Measurements from ENCODE around the gene IGSF8.

Gene IGSF8

DNA sequence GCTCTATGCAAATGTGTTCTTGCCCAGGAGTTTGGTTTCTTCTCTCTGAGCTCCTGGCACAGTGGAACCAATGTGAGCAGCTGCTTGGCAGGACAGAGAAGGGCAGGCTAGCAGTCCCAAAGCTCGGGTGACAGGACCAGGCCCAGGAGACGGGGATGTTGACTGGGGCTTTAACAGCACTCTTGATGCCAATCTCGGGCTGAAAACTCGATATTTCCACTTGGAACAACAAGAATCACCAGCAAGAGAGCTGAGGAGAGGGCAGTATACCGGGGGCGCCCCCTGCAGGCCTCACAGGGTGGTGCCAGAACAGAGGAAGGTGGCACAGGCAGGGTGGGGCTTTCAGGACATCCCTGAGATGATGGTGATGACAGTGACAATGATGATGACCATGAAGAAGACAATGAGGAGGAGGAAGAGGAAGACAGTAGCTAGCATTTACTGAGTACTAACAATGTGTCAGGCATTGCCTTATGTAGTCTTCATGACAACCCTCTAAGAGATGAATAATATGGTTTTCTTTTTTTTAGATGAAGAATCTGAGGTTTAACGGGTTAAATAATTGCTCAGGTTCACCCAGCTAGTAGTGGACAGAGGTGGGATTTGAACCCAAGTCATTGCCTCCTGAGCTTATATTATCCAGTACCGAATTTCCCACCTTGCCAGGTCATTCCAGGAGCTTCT, 19.8 kb downstream of the IGSF8 start:
- Histone ChIP-seq H3K4me1 (ENCODE audit: control insufficient read depth, insufficient read depth, low read length) (peaks cover 2% of the 10 kb centered on the region), H3K27me3 (ENCODE audit: control insufficient read depth in 1 of 2, insufficient read depth in 2 of 2, low read length in 2 of 2) (peaks cover 48 to 50% of the 10 kb centered on the region in 2 donors), H3K4me3 (ENCODE audit: low read length in 2 of 2) (no peak overlapping the region), H3K9ac (ENCODE audit: low read length in 2 of 2) (no peak overlapping the region), H3K27ac (ENCODE audit: low read length) (no peak overlapping the region), H3K36me3 (ENCODE audit: control insufficient read depth in 2 of 2, insufficient read depth in 2 of 2, low read length in 2 of 2) (no peaks in the 10 kb centered on the region), H3K9me3 (ENCODE audit: control insufficient read depth in 2 of 2, low read length in 2 of 2) (no peaks in the 10 kb centered on the region)

DNA sequence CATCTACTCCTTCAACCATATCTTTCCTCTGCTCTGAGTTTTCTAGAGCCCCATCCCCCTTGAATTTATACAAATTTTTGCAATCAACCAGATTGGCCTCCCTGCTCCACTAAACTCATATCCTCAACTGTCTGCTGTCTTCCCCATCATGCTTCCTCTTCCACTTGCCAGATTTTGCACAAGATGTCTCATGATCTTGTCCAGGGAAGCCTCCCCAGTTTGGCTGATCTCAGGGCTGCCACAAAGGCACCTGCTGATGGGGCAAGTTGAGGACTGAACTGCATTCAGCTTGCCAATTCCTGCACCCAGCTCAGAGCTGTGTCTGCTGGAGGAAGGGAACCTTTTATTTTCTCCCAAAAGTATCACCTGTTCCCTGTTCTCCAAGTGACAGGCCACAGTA, 20.9 kb downstream of the IGSF8 start:
- H3K27ac ChIP-seq (ENCODE audit: low read length): no peak overlapping the region

DNA sequence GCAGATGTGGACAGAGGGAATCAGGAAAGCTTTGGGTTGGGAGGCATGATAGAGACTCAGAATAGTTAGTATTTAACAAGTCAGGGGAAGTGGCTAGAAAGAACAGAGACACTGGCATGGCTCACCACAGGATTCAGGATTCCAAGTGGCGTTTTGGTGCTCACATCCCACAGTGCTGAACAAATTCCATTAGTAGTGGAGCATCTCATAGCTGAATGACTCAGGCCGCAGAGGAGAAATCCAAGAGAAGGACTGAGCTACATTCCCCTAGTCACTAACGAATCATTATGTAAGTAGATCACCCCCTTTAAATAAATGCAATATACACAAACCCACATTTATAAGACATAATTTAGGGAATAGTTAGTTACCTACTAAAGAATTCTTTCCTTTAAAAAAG, 22.1 kb downstream of the IGSF8 start:
- H3K9ac ChIP-seq (ENCODE audit: low read length in 2 of 2): no peak overlapping the region

More for the DNA sequence above, 20.9 kb downstream of the IGSF8 start:
- Histone ChIP-seq H3K9ac (ENCODE audit: low read length in 2 of 2) (no peak overlapping the region), H3K36me3 (ENCODE audit: control insufficient read depth in 2 of 2, insufficient read depth in 2 of 2, low read length in 2 of 2) (no peaks in the 10 kb centered on the region), H3K27me3 (ENCODE audit: control insufficient read depth in 1 of 2, insufficient read depth in 2 of 2, low read length in 2 of 2) (peaks cover 43 to 44% of the 10 kb centered on the region in 2 donors), H3K4me1 (ENCODE audit: control insufficient read depth, insufficient read depth, low read length) (no peaks in the 10 kb centered on the region), H3K9me3 (ENCODE audit: control insufficient read depth in 2 of 2, low read length in 2 of 2) (no peaks in the 10 kb centered on the region), H3K4me3 (ENCODE audit: low read length in 2 of 2) (no peak overlapping the region)

DNA sequence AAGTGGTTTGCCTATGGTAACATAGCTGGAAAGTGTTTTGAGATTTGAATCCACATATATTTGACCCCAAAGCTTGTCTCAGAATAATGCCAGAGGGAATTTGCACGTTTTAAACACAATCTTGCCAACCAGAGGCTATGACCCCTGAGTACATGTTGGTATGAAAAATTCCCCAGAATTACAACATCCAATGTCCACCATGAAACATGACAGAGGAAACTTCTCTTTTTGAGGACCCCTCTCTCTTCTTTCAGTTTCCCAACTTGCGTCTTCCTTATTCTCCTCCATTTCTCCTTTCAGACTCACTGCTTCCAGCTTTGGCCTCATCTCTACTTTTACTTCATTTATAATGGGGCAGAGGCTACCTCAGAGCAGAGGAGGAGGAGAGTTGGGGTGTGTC, 22.6 kb downstream of the IGSF8 start:
- no peak overlapping the region for H3K4me3 ChIP-seq (ENCODE audit: low read length in 2 of 2)
- peaks cover 2% of the 10 kb centered on the region for H3K4me1 ChIP-seq (ENCODE audit: control insufficient read depth, insufficient read depth, low read length)
- no peak overlapping the region for H3K27ac ChIP-seq (ENCODE audit: low read length)
- peaks cover 27 to 29% of the 10 kb centered on the region in 2 donors for H3K27me3 ChIP-seq (ENCODE audit: control insufficient read depth in 1 of 2, insufficient read depth in 2 of 2, low read length in 2 of 2)
- H3K9me3 ChIP-seq (ENCODE audit: control insufficient read depth in 2 of 2, low read length in 2 of 2): no peaks in the 10 kb centered on the region
- H3K9ac ChIP-seq (ENCODE audit: low read length in 2 of 2): no peak overlapping the region
- H3K36me3 ChIP-seq (ENCODE audit: control insufficient read depth in 2 of 2, insufficient read depth in 2 of 2, low read length in 2 of 2): no peaks in the 10 kb centered on the region

More for the DNA sequence above, 22.1 kb downstream of the IGSF8 start:
- Histone ChIP-seq H3K36me3 (ENCODE audit: control insufficient read depth in 2 of 2, insufficient read depth in 2 of 2, low read length in 2 of 2) (no peaks in the 10 kb centered on the region), H3K27ac (ENCODE audit: low read length) (no peak overlapping the region), H3K4me3 (ENCODE audit: low read length in 2 of 2) (no peak overlapping the region), H3K4me1 (ENCODE audit: control insufficient read depth, insufficient read depth, low read length) (no peaks in the 10 kb centered on the region), H3K9me3 (ENCODE audit: control insufficient read depth in 2 of 2, low read length in 2 of 2) (no peaks in the 10 kb centered on the region), H3K27me3 (ENCODE audit: control insufficient read depth in 1 of 2, insufficient read depth in 2 of 2, low read length in 2 of 2) (peaks cover 31 to 34% of the 10 kb centered on the region in 2 donors)

DNA sequence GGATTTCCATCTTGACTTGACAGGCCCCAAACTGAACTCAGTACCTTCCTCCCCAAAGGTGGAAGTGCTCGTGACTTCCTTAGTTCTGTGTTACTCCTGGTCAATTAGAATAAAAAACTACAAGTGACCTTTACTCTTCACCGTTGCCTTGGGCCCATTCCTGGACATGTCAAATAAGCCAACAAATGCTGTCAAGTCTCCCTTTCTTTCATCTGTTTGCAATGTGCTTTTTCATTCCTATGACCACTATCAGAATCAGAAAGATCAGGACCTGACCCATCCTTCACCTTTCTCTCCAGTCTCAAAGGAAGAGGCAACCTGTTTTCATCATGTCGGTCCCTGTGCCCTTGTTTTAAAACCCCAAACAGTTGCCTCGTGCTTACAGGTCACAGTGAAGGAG, 23.6 kb downstream of the IGSF8 start:
- no peak overlapping the region for H3K9ac ChIP-seq (ENCODE audit: low read length in 2 of 2)
- H3K27ac ChIP-seq (ENCODE audit: low read length): no peak overlapping the region
- no peak overlapping the region for H3K4me3 ChIP-seq (ENCODE audit: low read length in 2 of 2)
- peaks cover 20 to 25% of the 10 kb centered on the region in 2 donors for H3K27me3 ChIP-seq (ENCODE audit: control insufficient read depth in 1 of 2, insufficient read depth in 2 of 2, low read length in 2 of 2)
- no peaks in the 10 kb centered on the region for H3K9me3 ChIP-seq (ENCODE audit: control insufficient read depth in 2 of 2, low read length in 2 of 2)
- H3K4me1 ChIP-seq (ENCODE audit: control insufficient read depth, insufficient read depth, low read length): peaks cover 6% of the 10 kb centered on the region
- no peaks in the 10 kb centered on the region for H3K36me3 ChIP-seq (ENCODE audit: control insufficient read depth in 2 of 2, insufficient read depth in 2 of 2, low read length in 2 of 2)

DNA sequence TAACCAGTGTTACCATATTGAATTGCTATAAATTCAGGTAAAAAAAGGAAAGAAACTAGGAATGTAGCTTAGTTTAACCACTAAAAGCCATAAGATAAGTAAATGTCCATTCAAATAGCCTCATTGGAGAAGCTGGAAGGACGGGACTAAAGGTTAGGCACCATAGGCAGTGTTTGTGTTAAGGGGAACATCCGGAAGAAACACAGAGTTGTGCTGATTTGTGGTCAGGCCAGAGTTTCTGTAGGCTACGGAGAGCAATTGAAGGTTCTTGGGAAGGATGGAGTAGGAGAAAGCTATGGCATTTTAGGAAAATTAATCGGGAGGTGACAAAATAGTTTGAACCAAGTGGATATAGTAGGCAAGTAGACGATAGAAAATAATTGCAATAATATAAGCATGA, 27.1 kb downstream of the IGSF8 start:
- Histone ChIP-seq H3K9me3 (ENCODE audit: control insufficient read depth in 2 of 2, low read length in 2 of 2) (no peaks in the 10 kb centered on the region), H3K36me3 (ENCODE audit: control insufficient read depth in 2 of 2, insufficient read depth in 2 of 2, low read length in 2 of 2) (no peaks in the 10 kb centered on the region), H3K4me1 (ENCODE audit: control insufficient read depth, insufficient read depth, low read length) (peaks cover 10% of the 10 kb centered on the region), H3K4me3 (ENCODE audit: low read length in 2 of 2) (no peak overlapping the region), H3K27me3 (ENCODE audit: control insufficient read depth in 1 of 2, insufficient read depth in 2 of 2, low read length in 2 of 2) (peaks cover 11 to 14% of the 10 kb centered on the region in 2 donors), H3K9ac (ENCODE audit: low read length in 2 of 2) (no peak overlapping the region), H3K27ac (ENCODE audit: low read length) (no peak overlapping the region)

DNA sequence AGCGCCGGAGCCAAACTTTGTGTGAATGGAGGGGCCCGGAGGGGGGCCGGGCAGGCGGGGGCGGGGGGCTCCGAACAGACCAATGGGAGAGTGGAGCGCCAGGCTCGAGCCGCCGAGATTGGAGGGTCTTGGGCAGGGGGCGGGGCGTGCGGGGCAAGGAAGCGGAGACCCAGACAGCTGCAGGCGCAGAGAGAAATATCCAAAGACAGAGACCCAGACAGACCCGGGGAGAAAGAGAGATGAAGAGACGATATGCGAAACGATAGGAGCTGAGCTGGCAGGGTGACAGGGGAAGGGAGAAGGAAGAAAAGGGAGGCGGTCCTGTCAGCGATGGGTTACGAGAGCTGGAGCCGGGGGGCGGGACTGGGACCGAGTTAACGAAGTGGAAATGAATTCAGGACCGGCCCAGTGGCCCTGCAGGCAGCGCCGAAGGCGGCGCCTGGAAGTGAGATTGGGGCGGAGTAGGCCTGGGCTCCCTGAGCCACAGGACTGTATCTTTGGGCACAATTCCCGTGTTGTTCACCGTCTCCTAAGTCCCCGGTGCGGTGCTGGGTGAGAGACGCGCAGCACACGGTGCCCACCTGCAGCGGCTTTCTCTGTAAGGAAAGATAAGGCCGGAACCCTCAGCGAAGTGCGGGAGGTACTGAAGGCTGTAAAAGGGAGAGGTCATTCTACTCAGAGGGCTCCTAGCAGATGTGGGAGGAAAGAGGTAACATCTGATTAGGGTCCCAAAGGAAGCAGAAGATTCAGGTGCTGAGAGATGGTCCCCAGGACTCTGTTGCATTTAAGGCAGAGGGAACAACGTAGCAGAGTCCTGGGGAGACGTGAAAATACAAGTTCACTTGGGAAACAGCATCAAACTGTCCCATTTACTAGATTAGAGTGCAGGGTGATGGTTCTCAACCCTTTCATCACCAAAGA, 27.9 kb downstream of the IGSF8 start:
- Histone ChIP-seq H3K36me3 (ENCODE audit: control insufficient read depth in 2 of 2, insufficient read depth in 2 of 2, low read length in 2 of 2) (no peaks in the 10 kb centered on the region), H3K4me1 (ENCODE audit: control insufficient read depth, insufficient read depth, low read length) (peaks cover 10% of the 10 kb centered on the region), H3K4me3 (ENCODE audit: low read length in 2 of 2) (peak overlapping the region; percentile 62 to 83), H3K27me3 (ENCODE audit: control insufficient read depth in 1 of 2, insufficient read depth in 2 of 2, low read length in 2 of 2) (peaks cover 9 to 14% of the 10 kb centered on the region in 2 donors), H3K9me3 (ENCODE audit: control insufficient read depth in 2 of 2, low read length in 2 of 2) (no peaks in the 10 kb centered on the region), H3K27ac (ENCODE audit: low read length) (no peak overlapping the region), H3K9ac (ENCODE audit: low read length in 2 of 2) (peak overlapping the region; percentile 35 to 55)

DNA sequence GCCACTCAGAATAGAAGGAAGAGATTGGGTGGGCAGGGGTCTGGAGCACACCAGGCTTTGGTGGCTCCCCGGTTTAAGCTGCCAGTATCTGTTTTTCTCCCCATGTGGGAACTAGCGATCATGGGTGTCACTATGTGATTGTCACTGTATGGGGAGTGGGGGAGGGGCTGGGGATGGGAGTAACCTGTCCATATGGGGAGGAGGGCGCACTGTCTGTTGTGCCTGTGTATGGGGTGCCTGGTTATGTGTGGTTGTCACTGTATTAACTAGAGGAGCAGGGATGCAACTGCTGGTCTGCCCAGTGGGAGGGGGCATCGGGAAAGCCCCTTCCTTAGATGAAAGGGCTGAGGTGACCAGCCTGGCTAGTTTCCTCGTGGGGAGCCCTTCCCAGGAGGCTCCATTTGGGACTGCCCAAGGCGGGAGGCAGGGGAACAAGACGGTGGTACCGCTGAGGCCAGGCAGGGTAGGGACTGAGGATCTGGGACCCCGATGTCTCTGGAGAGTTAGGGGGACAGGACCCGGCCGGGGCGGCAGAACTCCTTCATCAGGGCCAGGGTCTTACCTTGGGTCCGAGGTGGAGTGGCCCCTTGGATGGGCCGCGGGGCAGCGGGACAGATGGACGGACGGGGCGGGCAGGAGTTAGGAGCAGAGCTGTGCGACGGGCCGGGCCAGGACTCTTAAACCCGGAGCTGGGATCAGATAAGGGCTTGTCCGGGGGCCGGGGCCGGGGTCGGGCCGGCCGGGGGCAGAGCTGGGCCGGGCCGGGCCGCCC, 28.8 kb downstream of the IGSF8 start, which contains the start of gene KCNJ10:
Gene KCNJ10 (minus strand): TSS at position 701 of the 772 bp plus-strand sequence. CDS start 27,628 bp downstream, outside the sequence.
- Histone ChIP-seq H3K27me3 (ENCODE audit: control insufficient read depth in 1 of 2, insufficient read depth in 2 of 2, low read length in 2 of 2) (peaks cover 8 to 11% of the 10 kb centered on the region in 2 donors), H3K4me1 (ENCODE audit: control insufficient read depth, insufficient read depth, low read length) (peaks cover 10% of the 10 kb centered on the region), H3K36me3 (ENCODE audit: control insufficient read depth in 2 of 2, insufficient read depth in 2 of 2, low read length in 2 of 2) (no peaks in the 10 kb centered on the region), H3K27ac (ENCODE audit: low read length) (no peak within 1 kb of the TSS), H3K9ac (ENCODE audit: low read length in 2 of 2) (peak within 1 kb of the TSS; percentile 35 to 55), H3K4me3 (ENCODE audit: low read length in 2 of 2) (peak within 1 kb of the TSS; percentile 62 to 83), H3K9me3 (ENCODE audit: control insufficient read depth in 2 of 2, low read length in 2 of 2) (no peaks in the 10 kb centered on the region)

DNA sequence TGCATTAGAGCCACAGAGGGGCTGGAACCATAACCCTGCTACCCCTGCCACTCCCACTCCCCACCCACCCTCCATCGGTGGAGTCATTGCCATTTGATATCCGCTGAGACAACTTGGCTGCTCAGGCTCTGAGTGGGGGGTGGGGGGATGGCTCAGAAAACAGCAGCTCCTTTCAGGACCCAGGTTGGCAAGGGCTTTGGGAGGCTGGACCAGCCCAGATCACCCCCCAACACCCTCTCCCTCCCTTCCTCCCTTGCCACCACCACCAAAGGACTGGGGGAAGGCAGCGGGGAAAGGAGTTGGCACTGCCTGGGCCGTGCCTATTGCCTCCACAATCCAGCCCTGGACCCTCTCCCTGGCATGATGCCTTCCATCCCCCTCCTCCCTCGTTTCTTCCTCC, 30.2 kb downstream of the IGSF8 start:
- Histone ChIP-seq H3K4me3 (ENCODE audit: low read length in 2 of 2) (no peak overlapping the region), H3K27me3 (ENCODE audit: control insufficient read depth in 1 of 2, insufficient read depth in 2 of 2, low read length in 2 of 2) (peaks cover 5 to 10% of the 10 kb centered on the region in 2 donors), H3K9me3 (ENCODE audit: control insufficient read depth in 2 of 2, low read length in 2 of 2) (no peaks in the 10 kb centered on the region), H3K4me1 (ENCODE audit: control insufficient read depth, insufficient read depth, low read length) (peaks cover 10% of the 10 kb centered on the region), H3K36me3 (ENCODE audit: control insufficient read depth in 2 of 2, insufficient read depth in 2 of 2, low read length in 2 of 2) (no peaks in the 10 kb centered on the region), H3K9ac (ENCODE audit: low read length in 2 of 2) (no peak overlapping the region), H3K27ac (ENCODE audit: low read length) (no peak overlapping the region)
